GM20000 (cell line): ENCODE data around the gene APH1B.

ENCODE experiments used
- DNase-seq: peaks from one replicate; pipeline ENCODE4 v3.0.0; 2012; ENCODE audit warnings: low spot score
- TF ChIP-seq, protein P1 (sequence below): IDR thresholded peaks from 2 replicates; pipeline ENCODE4 v1.5.1; 2012; ENCODE audit warnings: mild to moderate bottlenecking, control low read depth; ENCODE audit errors: extremely low read depth, missing control alignments

The APH1B gene

DNA sequence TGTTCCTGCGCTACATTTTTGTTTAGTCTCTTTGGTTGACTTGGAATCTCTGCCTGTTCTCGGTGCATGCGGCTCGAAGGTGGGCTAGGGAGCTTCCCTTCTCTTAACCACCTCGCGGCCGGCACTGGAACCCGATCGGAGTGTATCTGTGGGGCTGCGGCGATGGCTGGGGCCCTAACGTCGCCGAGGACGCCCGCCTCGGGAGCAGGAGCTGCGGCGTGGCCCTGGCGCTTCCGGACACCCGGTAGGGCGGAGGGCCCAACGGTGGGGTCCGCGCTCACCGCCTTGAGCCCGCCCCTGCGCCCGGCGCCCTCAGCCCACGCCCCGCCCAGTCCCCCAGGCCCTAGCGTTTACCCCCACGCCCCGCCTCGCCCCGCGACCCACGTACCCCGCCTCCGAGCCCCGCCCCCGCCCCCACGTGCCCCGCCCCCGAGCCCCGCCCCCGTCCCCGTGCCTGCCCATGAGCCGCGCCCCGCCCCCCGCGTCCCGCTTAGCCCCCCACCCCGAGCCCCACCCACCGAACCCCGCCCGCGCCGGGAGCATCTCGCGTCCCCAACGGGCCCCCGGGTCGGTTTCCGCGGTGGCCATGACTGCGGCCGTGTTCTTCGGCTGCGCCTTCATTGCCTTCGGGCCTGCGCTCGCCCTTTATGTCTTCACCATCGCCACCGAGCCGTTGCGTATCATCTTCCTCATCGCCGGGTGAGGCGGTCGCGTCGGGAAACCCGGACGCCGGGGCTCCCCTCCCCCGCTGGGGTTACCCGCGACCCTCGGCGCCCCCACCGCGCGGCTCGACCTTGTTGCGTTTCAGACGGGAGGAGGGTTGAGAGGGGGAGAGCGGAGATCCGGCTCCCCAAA lies at the start of gene APH1B:
TSS of gene APH1B (plus strand) at position 568 of the 855 bp plus-strand sequence. CDS start at position 587, 19 bp downstream.
- DNase-seq: peak; percentile 94
- TF ChIP-seq, protein P1, sequence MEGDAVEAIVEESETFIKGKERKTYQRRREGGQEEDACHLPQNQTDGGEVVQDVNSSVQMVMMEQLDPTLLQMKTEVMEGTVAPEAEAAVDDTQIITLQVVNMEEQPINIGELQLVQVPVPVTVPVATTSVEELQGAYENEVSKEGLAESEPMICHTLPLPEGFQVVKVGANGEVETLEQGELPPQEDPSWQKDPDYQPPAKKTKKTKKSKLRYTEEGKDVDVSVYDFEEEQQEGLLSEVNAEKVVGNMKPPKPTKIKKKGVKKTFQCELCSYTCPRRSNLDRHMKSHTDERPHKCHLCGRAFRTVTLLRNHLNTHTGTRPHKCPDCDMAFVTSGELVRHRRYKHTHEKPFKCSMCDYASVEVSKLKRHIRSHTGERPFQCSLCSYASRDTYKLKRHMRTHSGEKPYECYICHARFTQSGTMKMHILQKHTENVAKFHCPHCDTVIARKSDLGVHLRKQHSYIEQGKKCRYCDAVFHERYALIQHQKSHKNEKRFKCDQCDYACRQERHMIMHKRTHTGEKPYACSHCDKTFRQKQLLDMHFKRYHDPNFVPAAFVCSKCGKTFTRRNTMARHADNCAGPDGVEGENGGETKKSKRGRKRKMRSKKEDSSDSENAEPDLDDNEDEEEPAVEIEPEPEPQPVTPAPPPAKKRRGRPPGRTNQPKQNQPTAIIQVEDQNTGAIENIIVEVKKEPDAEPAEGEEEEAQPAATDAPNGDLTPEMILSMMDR: no peak

DNA sequence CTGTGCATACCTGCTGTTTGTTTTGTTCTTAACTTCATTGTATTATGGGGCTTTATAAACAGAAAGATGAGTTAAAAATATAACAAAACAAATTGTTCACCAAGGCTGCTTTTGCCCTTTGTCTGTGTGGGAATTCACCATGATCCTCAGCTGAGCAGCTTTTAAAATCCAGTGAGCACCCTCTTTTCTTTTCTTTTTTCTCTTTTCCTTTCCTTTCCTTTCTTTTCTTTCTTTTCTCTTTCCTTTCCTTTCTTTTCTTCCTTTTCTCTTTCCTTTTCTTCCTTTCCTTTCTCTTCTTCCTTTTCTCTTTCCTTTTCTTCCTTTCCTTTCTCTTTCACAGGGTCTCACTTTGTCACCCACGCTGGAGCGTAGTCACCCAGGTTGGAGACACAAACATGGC lies 49.7 kb upstream of the APH1B start:
- DNase-seq: no peak
- TF ChIP-seq, protein P1: no peak

DNA sequence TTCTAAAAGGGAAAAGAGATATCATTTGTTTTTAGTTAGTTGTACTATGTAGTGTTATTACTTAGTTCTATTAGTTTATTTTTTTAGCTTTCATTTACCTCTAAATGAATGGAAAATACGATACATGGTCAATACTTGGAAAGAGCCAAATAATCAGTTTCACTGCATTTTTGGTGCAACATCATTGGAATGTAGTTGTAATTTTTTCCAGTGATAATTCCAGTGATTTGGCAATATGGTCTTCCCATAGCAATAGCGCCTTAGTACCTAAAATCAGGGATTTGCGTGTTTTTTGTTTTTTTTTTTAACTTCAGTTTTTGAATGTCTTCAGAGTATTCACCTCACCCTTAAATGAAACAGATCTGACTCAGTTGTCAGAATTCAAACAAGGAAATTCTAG lies 46.2 kb upstream of the APH1B start:
- TF ChIP-seq, protein P1: no peak
- DNase-seq: no peak

DNA sequence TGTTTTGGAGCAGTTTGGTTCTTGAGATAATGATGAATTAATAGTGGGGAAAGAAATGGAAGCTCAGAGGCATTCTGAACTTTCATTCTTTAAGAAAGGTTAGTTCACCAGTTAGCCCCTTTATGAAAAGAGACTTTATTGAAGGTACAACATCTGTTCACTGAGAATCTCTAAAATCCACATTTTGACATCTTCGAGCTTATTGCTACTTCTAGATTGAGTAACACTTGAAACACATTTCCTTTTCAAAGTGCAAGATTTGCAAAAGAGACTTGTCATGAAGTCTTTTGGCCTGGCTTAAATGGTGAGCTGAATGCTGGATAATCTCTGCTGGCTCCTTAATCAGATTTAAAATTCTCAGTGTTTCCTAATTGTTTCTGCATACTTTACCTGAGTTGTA lies 45.7 kb upstream of the APH1B start:
- TF ChIP-seq, protein P1: no peak
- DNase-seq: no peak

DNA sequence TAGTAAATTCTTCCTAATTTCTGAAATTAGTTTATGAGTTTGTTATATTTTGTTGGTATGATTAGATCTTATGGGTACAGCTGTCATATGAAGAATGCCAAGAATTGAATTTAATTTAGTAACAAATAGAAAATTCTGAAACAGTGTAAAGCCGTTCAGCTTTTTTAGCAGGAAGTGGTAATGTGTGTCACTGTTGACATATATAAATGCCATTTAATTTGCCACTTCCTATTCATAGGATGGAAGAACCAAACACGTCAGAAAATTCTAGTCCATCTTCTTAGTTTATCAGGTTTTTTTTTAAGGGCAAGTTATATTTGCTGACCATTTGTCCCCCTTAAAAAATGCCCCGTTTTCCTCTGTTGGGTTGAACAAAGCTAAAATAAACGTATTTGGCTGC lies 45.0 kb upstream of the APH1B start:
- TF ChIP-seq, protein P1: no peak
- no peak for DNase-seq

DNA sequence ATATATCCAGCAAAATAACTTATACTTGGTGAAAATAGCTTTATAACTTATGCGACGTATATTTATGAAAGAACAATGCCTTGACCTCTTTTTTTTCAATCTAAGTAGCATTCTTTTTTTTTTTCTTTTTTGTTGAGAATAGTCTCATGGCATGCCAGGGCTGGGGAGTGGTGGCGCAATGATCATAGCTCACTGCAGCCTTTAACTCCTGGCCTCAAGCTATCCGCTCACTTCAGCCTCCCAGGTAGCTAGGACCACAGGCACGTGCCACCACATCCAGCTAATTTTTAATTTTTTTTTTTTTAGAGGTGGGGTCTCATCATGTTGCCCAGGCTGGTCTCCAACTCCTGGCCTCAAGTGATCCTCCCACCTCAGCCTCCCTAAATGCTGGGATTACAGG lies 44.5 kb upstream of the APH1B start:
- DNase-seq: no peak
- TF ChIP-seq, protein P1: no peak

DNA sequence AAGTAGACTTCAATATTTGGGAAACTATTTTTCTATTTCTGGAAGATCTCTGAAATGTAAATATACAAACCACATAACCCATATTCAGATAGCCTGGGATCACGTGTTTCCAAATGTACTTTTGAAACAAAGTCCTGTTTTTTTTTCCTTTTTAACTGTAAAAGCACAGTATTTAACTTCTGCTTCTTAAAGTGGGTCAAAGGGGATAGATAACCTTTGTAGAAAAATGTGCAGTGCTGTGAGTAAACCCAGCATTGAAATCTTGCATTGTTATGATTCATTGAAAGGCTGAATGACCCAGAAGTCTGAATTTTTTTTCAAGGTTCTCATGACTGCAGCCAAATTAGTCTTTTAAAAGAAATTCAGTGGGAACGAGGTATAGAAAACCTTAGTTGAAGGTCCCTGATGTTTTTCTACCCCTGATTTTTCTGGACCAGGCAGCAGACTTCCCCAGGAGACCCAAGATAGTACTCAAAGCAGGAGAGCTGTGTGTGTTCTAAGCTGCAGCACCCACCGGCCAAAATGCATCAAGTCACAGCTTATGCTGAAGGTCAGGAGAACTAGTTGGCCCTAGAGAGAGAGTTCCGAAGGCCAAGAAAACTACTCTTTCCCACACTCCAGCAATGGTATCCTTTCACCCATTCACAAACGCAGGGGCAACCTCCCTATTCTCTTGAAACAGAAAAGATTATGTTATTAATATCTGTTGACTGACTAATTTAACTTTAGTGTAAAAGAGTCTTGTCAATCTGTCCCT lies 43.6 kb upstream of the APH1B start:
- DNase-seq: no peak
- TF ChIP-seq, protein P1: no peak
